ENCODE data around the gene RBM12. TPM values are rescaled to one million over a fixed set of nuclear protein-coding genes. Genes with fewer than 3 reads are reported as not detected.
"Not testable (repeated sequence)": the region's sequence is repeated elsewhere in the genome, so short reads cannot be mapped to it uniquely, and the experiment has no call there.

The RBM12 gene
- polyA plus RNA-seq, 3 donors, result 98.4 to 102 (median 99.7) TPM

DNA sequence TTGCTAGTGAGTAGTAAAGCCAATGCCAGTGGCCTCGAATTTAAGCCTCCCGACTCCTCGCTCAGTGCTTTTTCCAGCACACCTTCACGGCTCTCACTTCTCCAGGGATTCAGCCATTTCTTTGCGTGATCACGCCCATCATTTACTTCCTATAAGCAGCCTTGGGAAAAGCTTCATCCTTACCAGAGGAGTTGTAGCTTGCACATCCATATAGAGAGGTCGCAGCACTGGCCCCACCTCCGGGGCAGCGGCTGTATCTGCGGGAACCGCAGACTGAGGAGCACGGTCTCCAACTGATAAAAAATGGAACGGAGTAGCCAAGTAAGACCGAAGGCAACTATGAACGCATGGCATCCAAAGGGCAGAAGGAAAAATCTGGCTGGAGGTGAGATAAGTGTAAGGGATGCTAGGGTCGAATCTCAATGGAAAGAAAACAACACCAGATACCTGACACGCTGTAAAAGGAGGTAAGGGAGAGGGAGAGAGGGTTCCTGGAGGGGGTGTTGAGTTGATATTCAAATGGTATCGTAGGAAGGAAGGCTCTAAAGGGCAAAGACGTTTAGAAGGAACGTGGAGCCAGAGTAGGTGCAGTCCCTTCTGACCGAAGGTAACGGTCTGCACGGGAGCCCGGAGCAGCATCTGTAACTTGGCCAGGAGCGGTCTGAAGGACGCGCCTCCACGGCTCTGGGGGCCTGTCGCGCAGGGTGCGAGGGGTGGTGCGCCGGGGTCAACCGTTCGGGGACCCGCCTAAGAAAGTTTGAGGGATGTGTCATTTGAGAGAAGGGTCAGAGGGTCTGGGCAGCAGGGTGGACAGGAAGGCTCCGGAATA is 33.8 kb upstream of the RBM12 start:
- DNase-seq (ENCODE audit: low read depth in 3 of 3, low spot score in 2 of 3), result no peak

DNA sequence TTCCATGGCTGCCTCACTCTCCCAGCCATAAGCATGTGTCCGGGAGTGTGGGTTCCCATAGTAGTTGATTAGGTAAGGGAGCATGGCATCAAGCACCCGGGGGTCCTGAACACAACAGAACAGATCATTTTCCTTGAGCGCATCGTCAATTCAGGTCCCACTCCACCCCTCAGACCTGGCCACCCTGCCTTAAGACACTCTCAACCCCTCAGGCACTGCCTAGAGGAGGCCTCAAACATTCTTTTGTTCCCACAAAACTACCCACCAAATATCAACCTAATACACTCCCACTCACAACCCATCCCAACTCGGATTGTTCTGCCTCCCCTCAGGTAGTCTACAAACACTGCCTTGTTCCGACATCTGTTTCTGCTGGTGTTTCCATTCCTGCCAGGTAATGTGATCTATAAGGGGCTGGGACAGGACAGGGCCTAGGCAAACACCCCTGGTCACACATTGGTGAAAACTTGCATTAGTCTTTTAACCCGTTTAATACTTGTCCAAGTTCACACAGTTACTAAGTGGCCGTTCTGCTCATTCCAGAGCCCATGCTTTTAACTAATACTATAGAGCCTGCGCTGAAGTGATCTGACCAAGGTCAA is 33.1 kb upstream of the RBM12 start:
- DNase-seq (ENCODE audit: low read depth in 3 of 3, low spot score in 2 of 3), result no peak

DNA sequence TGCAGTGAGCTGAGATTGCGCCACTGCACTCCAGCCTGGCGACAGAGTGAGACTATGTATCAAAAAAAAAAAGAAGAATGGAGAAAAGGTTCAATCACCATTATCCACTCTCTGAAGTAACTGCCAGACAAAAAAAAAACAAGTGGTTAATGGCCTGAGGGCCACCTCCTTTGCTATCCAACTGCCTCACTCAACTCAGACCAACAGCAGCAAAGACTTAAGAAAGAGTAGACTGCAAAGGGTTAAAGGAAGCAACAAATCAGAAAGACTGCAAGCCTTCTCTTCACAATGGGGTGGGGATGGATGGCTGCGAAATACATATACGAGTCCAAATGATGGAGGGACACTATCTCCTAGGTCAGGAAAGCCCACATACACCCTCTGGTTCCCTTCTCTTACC is 31.3 kb upstream of the RBM12 start:
- DNase-seq (ENCODE audit: low read depth in 3 of 3, low spot score in 2 of 3), result no peak

DNA sequence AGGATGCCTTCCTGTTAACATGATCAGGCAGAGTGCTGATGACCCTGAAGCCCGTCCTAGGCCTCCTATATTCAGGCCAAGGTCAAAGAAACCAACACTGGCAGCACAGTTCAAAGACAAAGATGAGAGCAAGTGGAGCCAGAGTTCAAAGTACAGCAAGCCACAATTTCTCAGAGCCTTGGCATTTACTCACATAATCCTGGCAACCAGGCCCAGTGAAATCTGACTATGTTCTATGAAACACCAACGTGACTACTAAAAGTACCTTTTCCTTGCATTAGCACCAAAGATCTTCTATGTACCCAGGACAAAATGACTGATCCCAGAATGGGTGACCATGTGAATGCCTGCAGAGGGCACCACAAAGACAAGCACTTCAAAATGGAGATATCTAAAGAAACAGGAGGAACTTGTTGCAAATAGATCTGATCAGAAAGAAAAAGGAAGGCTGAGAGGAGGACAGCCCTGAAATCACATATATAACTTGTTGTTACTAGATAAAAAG is 30.6 kb upstream of the RBM12 start:
- no peak for DNase-seq (ENCODE audit: low read depth in 3 of 3, low spot score in 2 of 3)

DNA sequence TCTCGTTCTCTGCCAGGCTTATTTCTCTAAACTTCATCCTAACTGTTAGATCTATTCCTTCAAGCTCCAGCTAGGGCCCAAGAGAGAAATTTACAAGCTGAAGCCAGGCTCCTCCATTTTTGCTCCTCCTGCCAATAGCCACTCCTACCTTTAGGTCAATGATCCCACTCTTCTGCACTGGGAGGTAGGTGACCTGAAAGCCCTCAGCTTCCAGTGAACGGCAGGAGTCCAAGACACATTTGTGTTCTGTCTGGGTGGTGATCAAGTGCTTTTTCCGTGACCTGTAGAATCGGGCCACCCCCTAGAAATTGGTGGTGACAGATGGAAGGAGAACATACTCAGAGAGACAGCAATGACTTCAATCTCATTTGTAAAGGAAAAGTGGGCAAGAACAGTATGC is 25.6 kb upstream of the RBM12 start:
- no peak for DNase-seq (ENCODE audit: low read depth in 3 of 3, low spot score in 2 of 3)

DNA sequence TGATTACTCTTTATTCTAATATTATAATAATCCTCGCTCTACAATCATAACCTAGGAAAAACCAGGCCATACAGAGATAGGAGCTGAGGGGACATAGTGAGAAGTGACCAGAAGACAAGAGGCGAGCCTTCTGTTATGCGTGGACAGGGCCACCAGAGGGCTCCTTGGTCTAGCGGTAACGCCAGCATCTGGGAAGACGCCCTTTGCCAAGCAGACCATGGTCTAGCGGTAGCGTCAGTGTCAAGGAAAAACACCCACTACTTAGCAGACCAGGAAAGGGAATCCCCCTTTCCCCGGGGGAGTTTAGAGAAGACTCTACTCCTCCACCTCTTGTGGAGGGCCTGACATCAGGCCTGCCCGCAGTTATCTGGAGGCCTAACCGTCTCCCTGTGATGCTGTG is 22.2 kb upstream of the RBM12 start:
- not testable (repeated sequence) for DNase-seq (ENCODE audit: low read depth in 3 of 3, low spot score in 2 of 3)

DNA sequence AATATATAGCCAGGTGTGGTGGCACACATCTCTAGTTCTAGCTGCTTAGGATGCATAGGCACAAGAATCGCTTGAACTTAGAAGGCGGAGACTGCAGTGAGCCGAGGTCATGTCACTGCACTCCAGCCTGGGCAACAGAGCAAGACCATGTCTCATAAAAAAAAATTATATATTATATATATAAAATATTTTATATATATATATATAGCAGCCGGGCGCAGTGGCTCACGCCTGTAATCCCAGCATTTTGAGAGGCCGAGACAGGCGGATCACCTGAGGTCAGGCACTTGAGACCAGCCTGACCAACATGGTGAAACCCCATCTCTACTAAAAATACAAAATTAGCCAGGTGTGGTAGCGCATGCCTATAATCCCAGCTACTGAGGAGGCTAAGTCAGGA is 20.7 kb upstream of the RBM12 start:
- not testable (repeated sequence) for DNase-seq (ENCODE audit: low read depth in 3 of 3, low spot score in 2 of 3)

DNA sequence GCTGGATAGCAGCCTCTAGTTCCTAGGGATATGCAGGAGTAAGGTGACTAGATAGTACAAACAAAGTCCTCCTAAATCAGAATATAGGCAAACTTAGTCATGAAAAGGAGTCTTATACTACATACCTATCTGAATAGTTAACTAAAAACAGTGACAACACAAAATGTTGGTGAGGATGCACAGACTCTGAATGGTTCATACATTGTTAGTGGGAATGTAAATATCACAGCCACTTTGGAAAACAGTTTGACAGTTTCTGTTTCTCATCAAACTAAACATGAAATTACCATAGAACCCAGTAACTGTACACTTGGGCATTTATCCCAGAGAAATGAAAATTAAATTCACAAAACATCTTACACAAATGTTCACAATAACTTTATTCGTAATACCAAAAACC is 17.3 kb upstream of the RBM12 start:
- no peak for DNase-seq (ENCODE audit: low read depth in 3 of 3, low spot score in 2 of 3)

DNA sequence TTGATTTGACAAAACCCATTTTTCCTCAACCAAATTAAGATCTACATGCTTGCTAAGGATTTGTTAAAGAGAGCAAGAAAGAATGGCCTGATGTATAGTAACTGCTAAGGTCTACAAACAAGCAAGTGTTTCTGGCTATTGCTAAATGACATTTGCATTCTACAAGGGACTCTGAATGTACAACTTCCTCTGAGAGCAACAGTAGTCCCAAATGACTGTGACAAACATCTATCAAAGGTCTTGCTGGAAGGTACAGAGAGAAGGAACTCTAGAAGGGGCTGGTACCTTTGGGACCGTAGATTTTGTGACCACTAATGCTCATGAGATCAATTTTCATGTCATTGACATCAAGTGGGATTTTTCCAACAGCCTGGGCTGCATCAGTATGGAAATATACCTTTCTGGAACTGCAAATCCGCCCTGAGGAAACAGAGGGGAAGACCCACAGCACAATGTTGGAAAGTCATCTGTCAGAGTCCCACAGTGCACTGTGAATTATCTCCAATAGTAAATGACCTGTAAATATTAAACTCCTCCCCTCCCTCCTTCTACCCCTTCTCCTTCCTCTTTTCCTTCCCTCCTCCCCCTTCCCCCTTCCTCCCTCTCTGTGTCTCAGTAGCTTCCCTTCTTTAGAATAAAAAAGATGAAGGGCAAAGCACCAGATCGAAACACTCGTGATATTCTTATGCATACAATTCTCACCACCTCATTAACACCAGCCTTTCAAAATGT is 15.9 kb upstream of the RBM12 start:
- no peak for DNase-seq (ENCODE audit: low read depth in 3 of 3, low spot score in 2 of 3)

DNA sequence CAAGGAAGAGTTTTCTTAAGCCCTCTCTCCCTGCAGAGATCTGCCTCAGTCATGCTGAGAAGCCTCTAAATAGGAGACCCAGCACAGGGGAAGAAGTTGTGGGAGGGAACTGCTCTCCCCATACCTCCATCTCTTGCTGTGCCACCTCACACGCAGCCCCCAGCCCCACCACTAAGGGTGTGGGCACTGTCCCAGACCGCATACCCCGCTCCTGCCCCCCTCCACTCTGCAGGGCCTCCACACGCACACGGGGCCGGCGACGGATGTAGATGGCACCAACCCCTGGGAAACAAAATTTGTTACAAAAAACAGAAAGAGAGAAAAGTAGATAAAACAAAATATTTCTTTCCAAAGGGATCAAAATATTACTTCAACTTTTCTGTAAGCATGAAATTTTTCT is 10.2 kb upstream of the RBM12 start:
- no peak for DNase-seq (ENCODE audit: low read depth in 3 of 3, low spot score in 2 of 3)

DNA sequence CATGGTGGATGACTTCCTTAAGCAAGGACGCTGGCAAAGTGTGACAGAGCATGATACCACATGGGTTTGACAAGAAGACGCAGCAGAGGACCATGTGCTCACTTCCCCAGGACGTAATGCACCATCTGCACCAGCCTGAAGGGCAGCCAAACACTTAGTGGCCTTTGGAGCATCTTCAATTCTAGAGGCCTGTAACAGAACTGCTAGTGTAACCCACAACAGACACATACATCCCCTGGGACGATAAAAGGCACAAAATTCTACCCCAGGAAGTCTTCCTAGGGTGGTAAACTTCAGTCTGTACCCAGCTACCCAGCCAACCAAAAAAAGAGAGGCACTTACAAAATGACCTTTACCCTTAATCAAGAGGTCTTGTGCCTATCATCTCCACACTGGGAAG is 9.2 kb upstream of the RBM12 start:
- no peak for DNase-seq (ENCODE audit: low read depth in 3 of 3, low spot score in 2 of 3)

DNA sequence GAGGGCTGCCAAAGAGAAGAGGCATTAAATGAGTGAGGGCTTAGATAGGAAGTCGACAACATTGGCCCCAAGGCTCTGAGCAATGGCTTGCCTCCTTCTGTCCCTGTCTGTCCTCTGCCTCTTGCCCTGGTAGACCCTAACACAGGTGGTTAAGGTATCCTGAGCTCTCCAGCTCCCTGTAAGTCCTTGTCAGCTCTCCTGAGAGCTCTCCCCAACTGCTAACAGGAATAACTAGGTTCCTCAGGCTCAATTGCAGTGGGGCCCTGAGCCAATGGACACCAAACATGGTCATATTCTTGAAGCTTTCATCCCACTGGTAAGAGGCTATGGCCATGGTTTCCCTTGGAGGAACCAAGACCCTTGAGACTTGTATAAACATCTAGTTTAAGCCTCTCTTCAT is 5.0 kb upstream of the RBM12 start:
- no peak for DNase-seq (ENCODE audit: low read depth in 3 of 3, low spot score in 2 of 3)

DNA sequence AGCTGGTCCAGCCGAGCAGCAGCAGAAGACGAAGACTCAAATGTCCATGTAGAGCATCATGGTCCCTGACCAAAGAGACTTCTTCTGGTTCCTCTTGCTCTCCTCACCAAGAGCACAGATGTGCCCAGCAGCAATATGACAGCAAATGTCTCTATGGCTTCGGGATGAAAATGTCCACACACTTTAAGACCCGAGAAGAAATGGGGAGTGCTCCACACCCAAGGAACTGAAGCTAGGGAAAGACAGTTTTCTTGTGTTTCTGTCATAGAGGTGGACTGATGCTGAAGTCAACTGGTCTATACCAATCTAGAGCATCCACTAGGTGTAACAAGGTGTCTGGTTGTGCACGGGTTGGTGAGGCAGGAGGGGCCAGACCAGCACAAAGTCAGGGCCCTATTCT is 4.5 kb upstream of the RBM12 start:
- DNase-seq (ENCODE audit: low read depth in 3 of 3, low spot score in 2 of 3), result no peak

DNA sequence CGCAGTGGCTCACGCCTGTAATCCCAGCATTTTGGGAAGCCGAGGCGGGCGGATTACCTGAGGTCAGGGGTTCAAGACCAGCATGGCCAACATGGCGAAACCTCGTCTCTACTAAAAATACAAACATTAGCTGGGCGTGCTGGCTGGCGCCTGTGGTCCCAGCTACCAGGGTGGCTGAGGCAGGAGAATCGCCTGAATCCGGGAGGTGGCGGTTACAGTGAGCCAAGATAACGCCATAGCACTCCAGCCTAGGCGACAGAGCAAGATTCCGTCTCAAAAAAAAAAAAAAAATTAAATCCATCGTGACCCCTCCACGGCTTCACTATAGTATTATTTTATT is 1.2 kb upstream of the RBM12 start:
- no peak for DNase-seq (ENCODE audit: low read depth in 3 of 3, low spot score in 2 of 3)

DNA sequence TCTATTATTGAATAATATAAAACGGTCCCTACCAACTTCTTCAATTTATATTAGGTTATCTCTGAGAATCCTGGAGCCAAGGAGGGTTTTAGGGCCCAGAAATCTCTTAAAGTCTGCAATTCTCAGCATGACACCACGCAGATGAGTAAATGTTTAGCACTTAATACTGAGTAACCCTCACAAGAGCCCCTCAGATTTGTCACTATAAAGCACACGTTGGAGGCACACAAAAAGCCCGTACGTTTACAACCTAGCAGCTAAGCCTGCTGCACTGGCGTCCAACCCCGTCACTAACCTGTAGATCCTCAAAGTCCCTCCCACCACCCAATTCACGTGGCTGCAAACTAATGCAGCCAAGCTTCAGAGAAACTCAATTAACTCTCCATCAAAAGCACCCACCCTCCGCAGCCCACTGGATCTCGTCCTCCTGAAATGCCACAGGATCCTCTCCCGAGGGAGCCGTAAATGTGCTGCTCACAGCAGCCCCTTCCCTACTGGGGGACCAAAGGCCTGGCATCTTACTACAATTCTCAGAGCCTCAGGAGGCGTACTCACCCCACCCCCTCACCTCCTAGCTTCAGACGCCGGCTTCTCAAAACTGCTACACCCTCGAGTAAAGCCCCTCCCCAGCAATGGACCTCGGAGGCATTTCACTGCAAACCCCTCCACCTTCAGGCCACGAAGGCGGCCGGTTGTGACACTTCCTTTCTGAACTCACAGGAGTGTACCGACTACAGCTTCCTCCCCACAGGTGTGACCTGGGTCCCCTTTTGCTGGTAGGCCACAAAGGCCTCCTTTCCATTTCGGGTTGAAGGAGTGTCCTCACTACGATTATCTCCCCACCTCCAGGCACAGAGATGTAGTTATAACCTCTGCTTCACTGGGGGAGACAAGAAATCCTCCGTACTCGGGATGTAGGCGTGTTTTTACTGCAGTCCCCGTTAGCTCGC is 909 bp downstream of the RBM12 start:
- DNase-seq (ENCODE audit: low read depth in 3 of 3, low spot score in 2 of 3), result peak; percentile 58 to 67 (median 59)

DNA sequence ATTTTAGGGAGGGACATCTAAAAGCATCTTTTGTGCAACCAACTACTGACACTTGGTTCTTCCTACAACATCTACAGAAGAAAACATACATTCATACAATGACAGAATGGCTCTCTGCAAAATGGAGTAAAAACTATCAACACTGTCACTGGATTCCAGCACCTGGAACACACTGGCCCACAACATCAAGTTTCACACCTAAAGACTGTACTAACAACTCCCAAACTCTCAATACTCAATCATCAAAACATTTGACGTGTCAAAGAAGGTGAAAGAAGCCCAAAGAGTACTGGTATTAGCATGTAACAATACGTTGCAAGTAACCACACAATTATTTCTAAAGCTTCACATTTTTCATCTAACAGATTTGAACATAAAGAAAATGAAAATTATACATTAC is 2.1 kb downstream of the RBM12 start:
- DNase-seq (ENCODE audit: low read depth in 3 of 3, low spot score in 2 of 3), result no peak

DNA sequence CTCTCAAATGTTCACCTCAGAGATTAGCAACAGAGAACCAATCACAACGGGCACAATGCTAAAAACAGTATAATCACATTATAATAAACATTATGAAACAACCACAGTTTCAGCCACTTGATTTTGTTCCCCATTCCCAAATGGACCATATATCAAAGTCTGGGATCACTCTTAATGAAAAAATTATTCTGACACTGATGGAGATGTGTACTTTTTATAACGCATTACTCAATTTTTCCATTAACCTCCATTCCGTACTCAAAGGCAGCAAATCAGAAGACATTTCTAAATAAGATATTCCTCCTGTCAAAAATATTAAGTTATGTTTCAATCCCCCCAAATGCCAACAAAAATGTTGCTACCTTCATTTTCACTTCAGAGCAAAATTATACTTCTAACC is 2.8 kb downstream of the RBM12 start:
- no peak for DNase-seq (ENCODE audit: low read depth in 3 of 3, low spot score in 2 of 3)

DNA sequence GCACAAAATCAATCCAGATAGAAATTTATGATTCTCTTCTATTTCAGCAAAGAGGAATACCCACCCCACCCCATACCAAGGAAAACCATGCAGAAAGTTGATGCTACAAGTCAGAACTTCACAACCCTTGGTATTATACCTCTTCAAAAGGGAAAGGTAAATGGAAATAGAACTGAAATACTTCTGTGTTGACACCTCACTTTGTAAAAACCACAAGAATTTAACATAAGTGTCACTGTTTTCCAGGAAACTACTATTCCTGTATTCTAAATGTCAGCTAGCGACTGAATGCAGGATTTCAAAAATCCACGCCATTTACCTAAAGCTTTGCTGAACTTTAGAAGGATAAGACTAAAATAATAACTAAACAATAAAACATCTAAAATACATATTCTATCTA is 3.6 kb downstream of the RBM12 start:
- DNase-seq (ENCODE audit: low read depth in 3 of 3, low spot score in 2 of 3), result no peak

DNA sequence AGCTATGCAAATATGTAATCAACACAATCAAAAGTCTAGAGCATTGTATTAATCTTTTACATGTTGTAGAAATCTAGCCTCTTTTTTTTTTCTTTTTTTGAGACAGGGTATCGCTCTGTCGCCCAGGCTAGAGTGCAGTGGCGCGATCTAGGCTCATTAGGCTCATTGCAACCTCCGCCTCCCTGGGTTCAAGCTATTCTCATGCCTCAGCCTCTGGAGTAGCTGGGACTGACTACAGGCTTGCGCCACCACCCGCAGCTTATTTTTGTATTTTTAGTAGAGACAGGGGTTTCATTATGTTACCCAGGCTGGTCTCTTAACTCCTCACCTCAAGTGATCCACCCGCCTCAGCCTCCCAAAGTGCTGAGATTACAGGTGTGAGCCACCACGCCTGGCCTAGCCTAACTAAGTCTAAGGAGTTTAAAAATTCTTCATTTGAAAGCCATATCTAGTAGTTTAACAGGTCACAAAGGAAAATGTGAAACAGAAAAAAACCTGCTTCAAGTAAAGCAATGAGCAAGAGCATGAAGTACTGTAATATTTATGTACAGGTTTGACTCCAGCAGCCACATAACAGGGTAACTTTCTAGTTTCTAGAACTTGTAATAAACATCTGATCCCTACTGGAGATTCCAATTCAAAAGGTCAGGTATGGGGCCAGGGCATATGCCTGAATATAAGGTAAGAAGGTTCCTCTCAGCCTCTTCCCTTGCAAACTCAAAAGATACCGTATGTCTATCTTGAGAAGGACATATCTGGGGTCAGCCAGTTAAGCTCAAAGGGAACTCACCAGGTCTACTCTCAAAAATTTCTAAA is 4.4 kb downstream of the RBM12 start:
- DNase-seq (ENCODE audit: low read depth in 3 of 3, low spot score in 2 of 3), result no peak

DNA sequence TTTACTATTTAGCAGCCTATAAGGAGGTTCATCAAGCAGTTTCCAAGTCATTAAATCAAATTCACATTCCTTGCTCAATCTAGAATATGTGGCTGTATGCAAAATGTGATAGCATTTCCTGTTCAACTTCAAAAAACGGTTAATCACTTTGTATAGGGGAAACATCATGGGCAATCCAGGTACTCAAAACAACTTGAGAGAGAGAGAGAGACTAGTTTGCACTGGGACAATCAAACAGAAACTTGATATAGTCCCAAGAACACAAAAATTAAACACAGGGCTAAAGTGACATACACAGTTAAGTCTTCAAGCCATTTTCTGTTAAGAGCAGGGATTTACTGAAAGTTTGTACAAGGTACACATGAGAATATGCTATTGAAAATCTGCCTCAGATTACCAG is 7.4 kb downstream of the RBM12 start:
- DNase-seq (ENCODE audit: low read depth in 3 of 3, low spot score in 2 of 3), result no peak

Data from right renal cortex interstitium (tissue), 3 donors.